Astrocyte (in vitro differentiated cells and primary cell): ENCODE measurements around the gene DOK5. TPM values are rescaled to one million over a fixed set of nuclear protein-coding genes. Genes with fewer than 3 reads are reported as not detected.
"Not testable (repeated sequence)": the region's sequence is repeated elsewhere in the genome, so short reads cannot be mapped to it uniquely, and the experiment has no call there.

ENCODE experiments used
- DNase-seq: peaks from one replicate; pipeline ENCODE4 v3.0.0-alpha.2; 2010; ENCODE audit warnings: low read depth
- FAIRE-seq: peaks from 2 replicates; lab custom pipeline; 2011; peaks lifted over from hg19 to GRCh38; lab: Jason Lieb, UNC
- H2AFZ ChIP-seq: 2 replicates; pipeline ENCODE4 v1.6.0; 2012; ENCODE audit warnings: low read depth, low read length, inconsistent platforms
- H3K27ac ChIP-seq: 2 replicates; pipeline ENCODE4 v1.5.1; 2011; ENCODE audit warnings: low read depth, low read length, inconsistent platforms
- H3K27me3 ChIP-seq: 2 replicates; pipeline ENCODE4 v1.6.0; 2011; ENCODE audit warnings: low read length, inconsistent platforms; ENCODE audit not compliant: insufficient read depth
- H3K36me3 ChIP-seq: 2 replicates; pipeline ENCODE4 v1.5.1; 2011; ENCODE audit warnings: low read length, inconsistent platforms; ENCODE audit not compliant: insufficient read depth
- H3K4me1 ChIP-seq: 2 replicates; pipeline ENCODE4 v1.5.1; 2011; ENCODE audit warnings: low read length, inconsistent platforms; ENCODE audit not compliant: insufficient read depth
- H3K4me2 ChIP-seq: 2 replicates; pipeline ENCODE4 v1.6.0; 2012; ENCODE audit warnings: low read length, inconsistent platforms
- H3K4me3 ChIP-seq: 2 replicates; pipeline ENCODE4 v1.5.1; 2011; ENCODE audit warnings: low read depth, mild to moderate bottlenecking, low read length, inconsistent platforms; ENCODE audit not compliant: insufficient read depth
- H3K79me2 ChIP-seq: 2 replicates; pipeline ENCODE4 v1.6.0; 2012; ENCODE audit warnings: mild to moderate bottlenecking, low read length, inconsistent platforms; ENCODE audit not compliant: insufficient read depth
- H3K9ac ChIP-seq: 2 replicates; pipeline ENCODE4 v1.6.0; 2012; ENCODE audit warnings: mild to moderate bottlenecking, low read length, inconsistent platforms
- H3K9me3 ChIP-seq: 2 replicates; pipeline ENCODE4 v1.5.1; 2012; ENCODE audit warnings: low read depth, mild to moderate bottlenecking, low read length, inconsistent platforms; ENCODE audit not compliant: insufficient read depth
- H4K20me1 ChIP-seq: 2 replicates; pipeline ENCODE4 v1.6.0; 2012; ENCODE audit warnings: low read length, inconsistent platforms; ENCODE audit not compliant: insufficient read depth
- H3K27ac Mint-ChIP-seq: one replicate; pipeline ENCODE4 v1.8.0; 2021; ENCODE audit warnings: mild to moderate bottlenecking, mixed read lengths; ENCODE audit not compliant: unreplicated experiment
- H3K27me3 Mint-ChIP-seq: one replicate; pipeline ENCODE4 v1.8.0; 2021; ENCODE audit warnings: low read depth, mixed read lengths; ENCODE audit not compliant: unreplicated experiment
- H3K36me3 Mint-ChIP-seq: one replicate; pipeline ENCODE4 v1.8.0; 2021; ENCODE audit warnings: low read depth, mixed read lengths; ENCODE audit not compliant: unreplicated experiment
- H3K4me1 Mint-ChIP-seq: one replicate; pipeline ENCODE4 v1.8.0; 2021; ENCODE audit warnings: low read depth, mixed read lengths; ENCODE audit not compliant: unreplicated experiment
- H3K4me3 Mint-ChIP-seq: one replicate; pipeline ENCODE4 v1.8.0; 2021; ENCODE audit warnings: mild to moderate bottlenecking, moderate library complexity, mixed read lengths; ENCODE audit not compliant: unreplicated experiment
- H3K9me3 Mint-ChIP-seq: one replicate; pipeline ENCODE4 v1.8.0; 2021; ENCODE audit warnings: mild to moderate bottlenecking, mixed read lengths; ENCODE audit not compliant: unreplicated experiment
- EZH2 ChIP-seq: IDR thresholded peaks from 2 replicates; pipeline ENCODE4 v1.6.1; 2012; ENCODE audit warnings: mild to moderate bottlenecking, low read length, inconsistent platforms; ENCODE audit not compliant: insufficient read depth
- total RNA-seq: library from RNA; stranded (reverse); gene quantifications from 2 replicates; pipeline ENCODE4 v1.2.1, GENCODE V29; 2021
- TF ChIP-seq, protein P1 (sequence below): IDR thresholded peaks from 2 replicates; pipeline ENCODE4 v1.5.1; 2011; ENCODE audit warnings: low read depth, mild to moderate bottlenecking, inconsistent platforms, low read length, moderate library complexity; ENCODE audit not compliant: insufficient read depth

DOK5 gene
- total RNA-seq, 1 donor from 2014 or later: 1.2 TPM

DNA sequence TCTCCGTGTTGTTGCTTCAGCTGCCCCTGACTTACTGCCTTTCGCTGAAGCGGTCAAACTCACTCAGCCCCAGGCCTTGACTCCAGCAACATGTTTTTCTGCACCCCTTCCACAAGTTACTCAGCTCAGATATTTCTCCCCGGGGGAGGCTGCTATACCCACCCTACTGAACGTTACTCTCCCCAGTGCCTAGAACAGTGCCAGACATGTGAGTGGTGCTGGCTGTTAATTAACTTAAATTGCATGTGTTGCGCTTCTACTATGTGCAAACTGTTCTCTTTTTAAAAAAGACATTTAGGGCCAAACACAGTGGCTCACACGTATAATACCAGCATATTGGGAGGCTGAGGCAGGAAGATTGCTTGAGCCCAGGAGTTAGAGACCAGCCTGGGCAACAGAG is 41.2 kb upstream of the DOK5 start:
- Histone ChIP-seq H4K20me1 (no peaks in the 10 kb centered on the region), H3K79me2 (no peaks in the 10 kb centered on the region), H3K4me2 (no peak overlapping the region), H3K36me3 (no peaks in the 10 kb centered on the region), H3K9ac (no peak overlapping the region), H3K9me3 (no peaks in the 10 kb centered on the region), H3K4me1 (no peaks in the 10 kb centered on the region), H3K27ac (no peak overlapping the region), H2AFZ (no peak overlapping the region), H3K27me3 (no peaks in the 10 kb centered on the region), H3K4me3 (no peak overlapping the region)
- FAIRE-seq (no peak), DNase-seq (no peak)
- Mint-ChIP-seq H3K27ac (no peak overlapping the region), H3K9me3 (no peaks in the 10 kb centered on the region), H3K4me1 (peaks cover 2% of the 10 kb centered on the region), H3K27me3 (no peaks in the 10 kb centered on the region), H3K4me3 (no peak overlapping the region), H3K36me3 (no peaks in the 10 kb centered on the region)
- no peak for TF ChIP-seq EZH2
- TF ChIP-seq, protein P1, sequence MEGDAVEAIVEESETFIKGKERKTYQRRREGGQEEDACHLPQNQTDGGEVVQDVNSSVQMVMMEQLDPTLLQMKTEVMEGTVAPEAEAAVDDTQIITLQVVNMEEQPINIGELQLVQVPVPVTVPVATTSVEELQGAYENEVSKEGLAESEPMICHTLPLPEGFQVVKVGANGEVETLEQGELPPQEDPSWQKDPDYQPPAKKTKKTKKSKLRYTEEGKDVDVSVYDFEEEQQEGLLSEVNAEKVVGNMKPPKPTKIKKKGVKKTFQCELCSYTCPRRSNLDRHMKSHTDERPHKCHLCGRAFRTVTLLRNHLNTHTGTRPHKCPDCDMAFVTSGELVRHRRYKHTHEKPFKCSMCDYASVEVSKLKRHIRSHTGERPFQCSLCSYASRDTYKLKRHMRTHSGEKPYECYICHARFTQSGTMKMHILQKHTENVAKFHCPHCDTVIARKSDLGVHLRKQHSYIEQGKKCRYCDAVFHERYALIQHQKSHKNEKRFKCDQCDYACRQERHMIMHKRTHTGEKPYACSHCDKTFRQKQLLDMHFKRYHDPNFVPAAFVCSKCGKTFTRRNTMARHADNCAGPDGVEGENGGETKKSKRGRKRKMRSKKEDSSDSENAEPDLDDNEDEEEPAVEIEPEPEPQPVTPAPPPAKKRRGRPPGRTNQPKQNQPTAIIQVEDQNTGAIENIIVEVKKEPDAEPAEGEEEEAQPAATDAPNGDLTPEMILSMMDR: no peak

DNA sequence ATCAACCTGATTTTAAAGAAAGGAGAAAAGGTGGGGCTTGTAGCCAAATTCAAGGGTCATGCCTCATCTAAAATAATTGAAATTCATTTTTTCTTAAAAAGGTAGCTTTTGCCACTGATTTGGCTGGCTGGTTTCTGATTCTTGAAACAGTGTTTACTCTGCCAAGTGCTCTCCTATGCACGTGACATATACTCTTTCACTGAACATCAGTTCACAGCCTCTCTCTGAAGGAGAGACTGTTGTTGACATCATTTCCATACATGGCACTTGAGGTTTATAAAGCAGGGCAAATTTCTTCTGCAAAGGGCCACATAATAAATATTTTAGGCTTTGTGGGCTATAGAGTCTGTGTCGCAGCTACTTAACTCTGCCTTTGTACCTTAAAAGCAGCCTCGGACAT is 40.4 kb upstream of the DOK5 start:
- no peaks in the 10 kb centered on the region for H3K27me3 Mint-ChIP-seq
- no peaks in the 10 kb centered on the region for H3K4me1 ChIP-seq

DNA sequence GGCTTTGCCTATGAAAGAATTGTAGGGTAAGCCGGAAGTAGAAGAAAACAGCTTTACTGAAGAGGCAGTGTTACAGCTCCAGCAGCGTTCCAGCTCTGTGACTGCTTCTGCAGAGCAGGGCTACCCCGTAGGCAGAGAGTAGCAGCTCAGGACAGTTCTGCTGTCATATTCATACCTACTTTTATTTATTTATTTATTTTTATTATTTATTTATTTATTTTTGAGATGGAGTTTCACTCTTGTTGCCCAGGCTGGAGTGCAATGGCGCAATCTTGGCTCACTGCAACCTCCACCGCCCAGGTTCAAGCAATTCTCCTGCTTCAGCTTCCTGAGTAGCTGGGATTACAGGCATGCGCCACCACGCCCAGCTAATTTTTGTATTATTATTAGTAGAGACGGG is 39.0 kb upstream of the DOK5 start:
- H3K9me3 Mint-ChIP-seq, DNase-seq, H2AFZ ChIP-seq, H3K9me3 ChIP-seq, H3K36me3 Mint-ChIP-seq, H3K27ac Mint-ChIP-seq, H3K4me3 ChIP-seq, H3K27me3 Mint-ChIP-seq, H3K9ac ChIP-seq, H3K4me1 Mint-ChIP-seq, H3K4me2 ChIP-seq, H3K27ac ChIP-seq, H3K27me3 ChIP-seq, H3K79me2 ChIP-seq, H4K20me1 ChIP-seq, H3K36me3 ChIP-seq, H3K4me1 ChIP-seq, FAIRE-seq, H3K4me3 Mint-ChIP-seq: not testable (repeated sequence)

More for the DNA sequence above, 40.4 kb upstream of the DOK5 start:
- Histone ChIP-seq H3K27me3 (no peaks in the 10 kb centered on the region), H3K9ac (no peak overlapping the region), H3K27ac (no peak overlapping the region), H3K36me3 (no peaks in the 10 kb centered on the region), H3K4me2 (no peak overlapping the region), H3K79me2 (no peaks in the 10 kb centered on the region), H2AFZ (no peak overlapping the region), H3K9me3 (no peaks in the 10 kb centered on the region), H4K20me1 (no peaks in the 10 kb centered on the region), H3K4me3 (no peak overlapping the region)
- H3K4me1 Mint-ChIP-seq: no peaks in the 10 kb centered on the region
- FAIRE-seq (no peak), DNase-seq (no peak)
- H3K36me3 Mint-ChIP-seq: no peaks in the 10 kb centered on the region
- TF ChIP-seq, protein P1: no peak
- no peak for TF ChIP-seq EZH2
- H3K4me3 Mint-ChIP-seq: no peak overlapping the region
- no peaks in the 10 kb centered on the region for H3K9me3 Mint-ChIP-seq
- H3K27ac Mint-ChIP-seq: no peak overlapping the region
